Liver (tissue), 9 donors: ENCODE measurements around the gene CCAR1. TPM values are rescaled to one million over a fixed set of nuclear protein-coding genes. Genes with fewer than 3 reads are reported as not detected.
"Not testable (repeated sequence)": the region's sequence is repeated elsewhere in the genome, so short reads cannot be mapped to it uniquely, and the experiment has no call there.

Experiments used
- DNase-seq: peaks from one replicate; pipeline ENCODE4 v3.0.0-alpha.2; 2017; ENCODE audit warnings: low spot score
- H3K27ac ChIP-seq, 2 donors: one replicate each; pipeline ENCODE4 v1.7.0; 2013; ENCODE audit warnings: inconsistent platforms in 2 of 2, low read length in 2 of 2, control low read depth in 1 of 2, low read depth in 1 of 2, mild to moderate bottlenecking in 1 of 2
- H3K27me3 ChIP-seq, 4 donors: one replicate each; pipeline versions ENCODE4 v1.6.1 to v1.7.0; 2013; ENCODE audit warnings: low read length in 3 of 4, inconsistent platforms in 1 of 4, mild to moderate bottlenecking in 1 of 4, moderate library complexity in 1 of 4; ENCODE audit not compliant: control insufficient read depth in 4 of 4, insufficient read depth in 4 of 4
- H3K36me3 ChIP-seq, 4 donors: one replicate each; pipeline versions ENCODE4 v1.6.1 to v1.7.0; 2013; ENCODE audit warnings: low read length in 3 of 4, mild to moderate bottlenecking in 3 of 4, low read depth in 1 of 4, moderate library complexity in 1 of 4; ENCODE audit not compliant: control insufficient read depth in 4 of 4, insufficient read depth in 3 of 4
- H3K4me1 ChIP-seq, 4 donors: one replicate each; pipeline versions ENCODE4 v1.6.1 to v1.7.0; 2013; ENCODE audit warnings: low read length in 3 of 4, mild to moderate bottlenecking in 3 of 4, moderate library complexity in 1 of 4; ENCODE audit not compliant: control insufficient read depth in 4 of 4, insufficient read depth in 4 of 4
- H3K4me3 ChIP-seq, 3 donors: one replicate each; pipeline versions ENCODE4 v1.6.1 to v1.7.0; 2013; ENCODE audit warnings: low read length in 3 of 3, control low read depth in 1 of 3, low read depth in 1 of 3, mild to moderate bottlenecking in 1 of 3
- H3K9ac ChIP-seq, 2 donors: one replicate each; pipeline ENCODE4 v1.7.0; 2013; ENCODE audit warnings: low read length in 2 of 2, mild to moderate bottlenecking in 2 of 2, moderate library complexity in 2 of 2, control low read depth in 1 of 2, low read depth in 1 of 2
- H3K9me3 ChIP-seq, 4 donors: one replicate each; pipeline versions ENCODE4 v1.6.1 to v1.7.0; 2013; ENCODE audit warnings: low read length in 3 of 4; ENCODE audit not compliant: control insufficient read depth in 4 of 4
- ATF3 ChIP-seq: IDR thresholded peaks from 2 replicates; pipeline ENCODE4 v1.6.1; 2016; ENCODE audit warnings: antibody characterized with exemption
- EGR1 ChIP-seq, 2 donors: IDR thresholded peaks; 2 replicates each; pipeline ENCODE4 v1.6.1; 2016 to 2018; ENCODE audit warnings: antibody characterized with exemption in 2 of 2, low read depth in 2 of 2
- FOXA1 ChIP-seq: IDR thresholded peaks from 2 replicates; pipeline ENCODE4 v1.6.1; 2016; ENCODE audit warnings: antibody characterized with exemption
- GABPA ChIP-seq, 2 donors: IDR thresholded peaks in 1 of 2; conservative IDR thresholded peaks in 1 of 2; 2 replicates each; pipeline ENCODE4 v1.6.1; 2016; ENCODE audit warnings: antibody characterized with exemption in 2 of 2, mild to moderate bottlenecking in 1 of 2, moderate library complexity in 1 of 2
- HNF4A ChIP-seq, 2 donors: conservative IDR thresholded peaks; 2 replicates each; pipeline ENCODE4 v1.6.1; 2016; ENCODE audit warnings: antibody characterized with exemption in 2 of 2, mild to moderate bottlenecking in 2 of 2
- JUND ChIP-seq, 2 donors: IDR thresholded peaks; 2 replicates each; pipeline ENCODE4 v1.6.1; 2016; ENCODE audit warnings: antibody characterized with exemption in 2 of 2
- MAX ChIP-seq: IDR thresholded peaks from 2 replicates; pipeline ENCODE4 v1.6.1; 2016; ENCODE audit warnings: antibody characterized with exemption
- NR2F2 ChIP-seq: IDR thresholded peaks from 2 replicates; pipeline ENCODE4 v1.6.1; 2016; ENCODE audit warnings: antibody characterized with exemption
- RAD21 ChIP-seq, 2 donors: IDR thresholded peaks; 2 replicates each; pipeline ENCODE4 v1.6.1; 2016; ENCODE audit warnings: antibody characterized with exemption in 2 of 2, mild to moderate bottlenecking in 2 of 2
- SP1 ChIP-seq: IDR thresholded peaks from 2 replicates; pipeline ENCODE4 v1.6.1; 2018; ENCODE audit warnings: antibody characterized with exemption, mild to moderate bottlenecking
- TAF1 ChIP-seq: conservative IDR thresholded peaks from 2 replicates; pipeline ENCODE4 v1.6.1; 2016; ENCODE audit warnings: antibody characterized with exemption, mild to moderate bottlenecking
- YY1 ChIP-seq: IDR thresholded peaks from 2 replicates; pipeline ENCODE4 v1.6.1; 2016; ENCODE audit warnings: antibody characterized with exemption, mild to moderate bottlenecking
- WGBS: extraction: QIAGEN DNeasy Blood & Tissue Kit; methylation state at CpG from one replicate; pipeline ENCODE4 v1.1.7; 2013; 5-methylcytosine and 5-hydroxymethylcytosine counted together
- polyA plus RNA-seq, 2 donors: library from polyadenylated mRNA; stranded (reverse) in 1 of 2; unstranded in 1 of 2; fragments of 200-250 nt in 1 of 2; fragments of >200 nt in 1 of 2; fragmentation: Nextera tagmentation in 1 of 2; extraction: Ambion mirVana in 1 of 2; gene quantifications; one replicate each; pipeline versions ENCODE4 v1.2.1 to v1.2.3, GENCODE V29; 2013 to 2015
- total RNA-seq, 2 donors: library from RNA; depleted of rRNA; stranded (reverse); fragments of >200 nt; gene quantifications; one replicate each; pipeline ENCODE4 v1.2.3, GENCODE V29; 2014
- TF ChIP-seq, protein P1 (sequence below): fragments of 150-350 bp; IDR thresholded peaks from 2 replicates; pipeline ENCODE4 v1.5.1; 2017; ENCODE audit warnings: improper control_type of control experiment, low read depth, low read length; ENCODE audit not compliant: missing input control
- donor health status: healthy.
- donor health status: healthy.
- donor health status: healthy.
- donor health status: healthy.
- donor health status: healthy.

The CCAR1 gene
- total and polyA plus RNA-seq, 4 donors = 10.5 to 27.5 (median 19.8) TPM

GRCh38 chr10:68816796-68817412 is 95.9 kb downstream of the CCAR1 start:
- WGBS = 82% methylated on average over 4 of the region's 4 CpGs
- Histone ChIP-seq H3K9me3 (no peaks in the 10 kb centered on the region), H3K27me3 (no peaks in the 10 kb centered on the region), H3K4me3 (no peak overlapping the region), H3K36me3 (no peaks in the 10 kb centered on the region), H3K9ac (no peak overlapping the region), H3K27ac (no peak overlapping the region), H3K4me1 (no peaks in the 10 kb centered on the region)
- TF ChIP-seq, protein P1, sequence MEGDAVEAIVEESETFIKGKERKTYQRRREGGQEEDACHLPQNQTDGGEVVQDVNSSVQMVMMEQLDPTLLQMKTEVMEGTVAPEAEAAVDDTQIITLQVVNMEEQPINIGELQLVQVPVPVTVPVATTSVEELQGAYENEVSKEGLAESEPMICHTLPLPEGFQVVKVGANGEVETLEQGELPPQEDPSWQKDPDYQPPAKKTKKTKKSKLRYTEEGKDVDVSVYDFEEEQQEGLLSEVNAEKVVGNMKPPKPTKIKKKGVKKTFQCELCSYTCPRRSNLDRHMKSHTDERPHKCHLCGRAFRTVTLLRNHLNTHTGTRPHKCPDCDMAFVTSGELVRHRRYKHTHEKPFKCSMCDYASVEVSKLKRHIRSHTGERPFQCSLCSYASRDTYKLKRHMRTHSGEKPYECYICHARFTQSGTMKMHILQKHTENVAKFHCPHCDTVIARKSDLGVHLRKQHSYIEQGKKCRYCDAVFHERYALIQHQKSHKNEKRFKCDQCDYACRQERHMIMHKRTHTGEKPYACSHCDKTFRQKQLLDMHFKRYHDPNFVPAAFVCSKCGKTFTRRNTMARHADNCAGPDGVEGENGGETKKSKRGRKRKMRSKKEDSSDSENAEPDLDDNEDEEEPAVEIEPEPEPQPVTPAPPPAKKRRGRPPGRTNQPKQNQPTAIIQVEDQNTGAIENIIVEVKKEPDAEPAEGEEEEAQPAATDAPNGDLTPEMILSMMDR = no peak
- TF ChIP-seq MAX (no peak), ATF3 (no peak), EGR1 (IDR thresholded peaks at IDR 0.05; ENCODE audit: low read depth in 2 of 2) (no peak), TAF1 (no peak), HNF4A (conservative IDR thresholded peaks at IDR 0.05) (no peak), NR2F2 (no peak), YY1 (no peak), JUND (IDR thresholded peaks at IDR 0.05) (no peak), FOXA1 (no peak), SP1 (no peak), RAD21 (IDR thresholded peaks at IDR 0.05) (no peak), GABPA (IDR thresholded peaks at IDR 0.05 in 1 of 2, conservative IDR thresholded peaks at IDR 0.05 in 1 of 2) (no peak)
- no peak for DNase-seq

DNA sequence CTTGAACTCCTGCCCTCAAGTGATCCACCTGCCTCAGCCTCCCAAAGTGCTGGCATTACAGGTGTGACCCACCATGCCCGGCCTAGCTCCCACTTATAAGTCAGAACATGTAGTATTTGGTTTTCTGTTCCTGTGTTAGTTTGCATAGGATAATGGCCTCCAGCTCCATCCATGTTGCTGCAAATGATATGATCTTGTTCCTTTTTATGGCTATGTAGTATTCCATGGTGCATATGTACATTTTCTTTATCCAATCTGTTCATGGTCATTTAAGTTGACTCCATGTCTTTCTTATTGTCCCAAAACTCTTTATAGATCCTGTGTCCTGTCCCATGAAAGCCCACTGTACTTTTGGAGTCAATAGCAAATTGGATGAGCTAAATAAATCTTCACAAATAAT is 99.3 kb downstream of the CCAR1 start:
- not testable (repeated sequence) for H3K4me3 ChIP-seq, H3K9me3 ChIP-seq, H3K27me3 ChIP-seq, H3K36me3 ChIP-seq, H3K4me1 ChIP-seq, H3K9ac ChIP-seq, DNase-seq, H3K27ac ChIP-seq
- WGBS = 95% methylated on average over 1 of the region's 1 CpG

- not testable (repeated sequence) for H3K36me3 ChIP-seq, H3K4me3 ChIP-seq, H3K27ac ChIP-seq, H3K9me3 ChIP-seq, H3K9ac ChIP-seq, H3K27me3 ChIP-seq, H3K4me1 ChIP-seq, DNase-seq
- WGBS = 95% methylated on average over 2 of the region's 2 CpGs
Measured at GRCh38 chr10:68822626-68823025, 101.6 kb downstream of the CCAR1 start.
